A172 (cell line): ENCODE measurements around the gene HOMER1. TPM values are rescaled to one million over a fixed set of nuclear protein-coding genes. Genes with fewer than 3 reads are reported as not detected.

Source experiments
- DNase-seq: peaks from one replicate; pipeline ENCODE4 v3.0.0-alpha.2; 2015; ENCODE audit warnings: low spot score
- total RNA-seq: library from RNA; depleted of rRNA; stranded (reverse); fragments of >200 nt; shearing (Covaris generic); gene quantifications from 2 replicates; pipeline ENCODE4 v1.2.3, GENCODE V29; 2014; rRNA removed

HOMER1 gene
- total RNA-seq, result 10.3 and 11.0 TPM in 2 replicates

GRCh38 chr5:79513704-79514390, at the start of gene HOMER1:
Gene HOMER1, minus strand, starts transcription at chr5:79514134. Its CDS starts 1,360 bp downstream, at chr5:79512774.
- peak; percentile 67 for DNase-seq

- no peak for DNase-seq
Measured at GRCh38 chr5:79563247-79563590, 49.3 kb upstream of the HOMER1 start.

GRCh38 chr5:79562351-79563246, 48.7 kb upstream of the HOMER1 start:
- DNase-seq, result peak; percentile 30

- no peak for DNase-seq
Measured at GRCh38 chr5:79561525-79561893, 47.6 kb upstream of the HOMER1 start.

- DNase-seq, result peak; percentile 18
Measured at GRCh38 chr5:79560771-79561524, 47.0 kb upstream of the HOMER1 start.

GRCh38 chr5:79555418-79555817, 41.5 kb upstream of the HOMER1 start:
- DNase-seq, result no peak

- DNase-seq, result no peak
Measured at GRCh38 chr5:79552984-79553383, 39.0 kb upstream of the HOMER1 start.

- no peak for DNase-seq
Measured at GRCh38 chr5:79547982-79548381, 34.0 kb upstream of the HOMER1 start.

GRCh38 chr5:79547429-79547822, 33.5 kb upstream of the HOMER1 start:
- no peak for DNase-seq

GRCh38 chr5:79546782-79547428, 33.0 kb upstream of the HOMER1 start:
- no peak for DNase-seq

GRCh38 chr5:79544131-79544530, 30.2 kb upstream of the HOMER1 start:
- DNase-seq, result no peak

- DNase-seq, result no peak
Measured at GRCh38 chr5:79540939-79541338, 27.0 kb upstream of the HOMER1 start.

GRCh38 chr5:79536193-79536906, 22.4 kb upstream of the HOMER1 start:
- DNase-seq, result no peak

GRCh38 chr5:79535477-79536192, 21.7 kb upstream of the HOMER1 start:
- DNase-seq, result no peak

- no peak for DNase-seq
Measured at GRCh38 chr5:79529110-79529509, 15.2 kb upstream of the HOMER1 start.

- DNase-seq, result no peak
Measured at GRCh38 chr5:79527431-79527830, 13.5 kb upstream of the HOMER1 start.

- DNase-seq, result no peak
Measured at GRCh38 chr5:79526928-79527327, 13.0 kb upstream of the HOMER1 start.

GRCh38 chr5:79526493-79526892, 12.6 kb upstream of the HOMER1 start:
- DNase-seq, result no peak

- DNase-seq, result no peak
Measured at GRCh38 chr5:79521156-79521555, 7.2 kb upstream of the HOMER1 start.

- no peak for DNase-seq
Measured at GRCh38 chr5:79518718-79519117, 4.8 kb upstream of the HOMER1 start.

GRCh38 chr5:79517601-79518000, 3.7 kb upstream of the HOMER1 start:
- no peak for DNase-seq
